ENCODE measurements around the gene MLLT3.

- TF ChIP-seq CTCF (IDR thresholded peaks at IDR 0.05; ENCODE audit: insufficient read depth, low read depth, low read length) = no peak
- no peak for TF ChIP-seq EZH2 (IDR thresholded peaks at IDR 0.05; ENCODE audit: insufficient read depth, low read length)
Observed at GRCh38 chr9:20599195-20599594, 23.1 kb downstream of the MLLT3 start.
